ENCODE data around the gene RAPGEF2. TPM values are rescaled to one million over a fixed set of nuclear protein-coding genes. Genes with fewer than 3 reads are reported as not detected.

The RAPGEF2 gene
- total RNA-seq, 1 experiment from 2014 or later: 21.2 TPM

GRCh38 chr4:159366966-159367780 lies 264.3 kb downstream of the RAPGEF2 start:
- no peak overlapping the region for H3K4me3 ChIP-seq (ENCODE audit: low read length)

GRCh38 chr4:159367781-159368080 lies 264.9 kb downstream of the RAPGEF2 start:
- BruUV-seq (replicated peaks): no TSS peak

More at GRCh38 chr4:159366966-159367780, 264.3 kb downstream of the RAPGEF2 start:
- Histone ChIP-seq H3K4me2 (ENCODE audit: low read length) (no peak overlapping the region), H2AFZ (ENCODE audit: low read length) (no peak overlapping the region), H3K36me3 (ENCODE audit: low read depth, low read length) (no peaks in the 10 kb centered on the region), H3K4me1 (ENCODE audit: insufficient read depth, low read length) (no peaks in the 10 kb centered on the region), H3K9ac (ENCODE audit: low read length) (no peak overlapping the region), H3K9me2 (replicated peaks; ENCODE audit: low read length) (no peaks in the 10 kb centered on the region), H3K79me2 (ENCODE audit: low read length) (no peaks in the 10 kb centered on the region), H3K27me3 (ENCODE audit: low read length) (no peaks in the 10 kb centered on the region), H3F3A (ENCODE audit: low read length, unreplicated experiment) (no peaks in the 10 kb centered on the region), H3K9me3 (ENCODE audit: low read length) (no peaks in the 10 kb centered on the region), H4K20me1 (ENCODE audit: low read length) (no peaks in the 10 kb centered on the region), H3K27ac (ENCODE audit: low read length) (no peak overlapping the region)
- ChIA-PET CTCF (no interaction called here), POLR2A (ENCODE audit: unreplicated experiment) (interaction anchor here (0.5 kb wide), 1 partner anchor 93 kb away, joined by 4 read pairs; no protein-coding TSS in a partner anchor)
- BruUV-seq (replicated peaks): no TSS peak
- intact Hi-C loops (cut with micrococcal nuclease): no loop called here
- DNase-seq: peak; percentile 27
- peak; percentile 20; the same call in 1 of the 2 replicates for ATAC-seq
- TF ChIP-seq EZH2 (IDR thresholded peaks at IDR 0.05; ENCODE audit: low read length, unreplicated experiment) (no peak), CTCF (conservative IDR thresholded peaks at IDR 0.05; ENCODE audit: low read depth, low read length) (no peak), EZH2phosphoT487 (IDR thresholded peaks at IDR 0.05; ENCODE audit: borderline replicate concordance, low read length) (no peak)

More at GRCh38 chr4:159367781-159368080, 264.9 kb downstream of the RAPGEF2 start:
- no peak overlapping the region for H3K4me3 ChIP-seq (ENCODE audit: low read length)
- H3K4me1 ChIP-seq (ENCODE audit: insufficient read depth, low read length): no peaks in the 10 kb centered on the region
- no peak overlapping the region for H3K27ac ChIP-seq (ENCODE audit: low read length)
- no peak overlapping the region for H2AFZ ChIP-seq (ENCODE audit: low read length)
- TF ChIP-seq EZH2 (IDR thresholded peaks at IDR 0.05; ENCODE audit: low read length, unreplicated experiment) (no peak), EZH2phosphoT487 (IDR thresholded peaks at IDR 0.05; ENCODE audit: borderline replicate concordance, low read length) (no peak), CTCF (conservative IDR thresholded peaks at IDR 0.05; ENCODE audit: low read depth, low read length) (no peak)
- H3K9me2 ChIP-seq (replicated peaks; ENCODE audit: low read length): no peaks in the 10 kb centered on the region
- no peaks in the 10 kb centered on the region for H3K79me2 ChIP-seq (ENCODE audit: low read length)
- no peaks in the 10 kb centered on the region for H3K27me3 ChIP-seq (ENCODE audit: low read length)
- H4K20me1 ChIP-seq (ENCODE audit: low read length): no peaks in the 10 kb centered on the region
- no peaks in the 10 kb centered on the region for H3K9me3 ChIP-seq (ENCODE audit: low read length)
- no peaks in the 10 kb centered on the region for H3K36me3 ChIP-seq (ENCODE audit: low read depth, low read length)
- no peak for ATAC-seq
- ChIA-PET CTCF (no interaction called here), POLR2A (ENCODE audit: unreplicated experiment) (no interaction called here)
- no peak overlapping the region for H3K4me2 ChIP-seq (ENCODE audit: low read length)
- H3F3A ChIP-seq (ENCODE audit: low read length, unreplicated experiment): no peaks in the 10 kb centered on the region
- intact Hi-C loops (cut with micrococcal nuclease): no loop called here
- H3K9ac ChIP-seq (ENCODE audit: low read length): no peak overlapping the region
- DNase-seq: no peak
